NOMO-1 treated with DMSO at 0.1 percent for 48 hours (cell line): ENCODE results near the gene ZNF853.
"Not testable (repeated sequence)": the region's sequence is repeated elsewhere in the genome, so short reads cannot be mapped to it uniquely, and the experiment has no call there.

Experiments
- DNase-seq: peaks from one replicate; lab custom pipeline; 2025; ENCODE audit not compliant: unreplicated experiment; lab: John Stamatoyannopoulos, UW

ZNF853 gene

GRCh38 chr7:6614953-6615722, at the start of gene ZNF853:
TSS of gene ZNF853 (plus strand) at chr7:6615610. CDS start at chr7:6616175, 565 bp downstream.
- no peak for DNase-seq

- DNase-seq, result no peak
Measured at GRCh38 chr7:6565655-6566054, 49.8 kb upstream of the ZNF853 start.

- no peak for DNase-seq
Measured at GRCh38 chr7:6567886-6568285, 47.5 kb upstream of the ZNF853 start.

- DNase-seq, result no peak
Measured at GRCh38 chr7:6571160-6571779, 44.1 kb upstream of the ZNF853 start.

GRCh38 chr7:6575281-6576023, 40.0 kb upstream of the ZNF853 start:
- DNase-seq, result no peak

- no peak for DNase-seq
Measured at GRCh38 chr7:6576024-6576866, 39.2 kb upstream of the ZNF853 start.

GRCh38 chr7:6576867-6577368, 38.5 kb upstream of the ZNF853 start:
- DNase-seq, result not testable (repeated sequence)

GRCh38 chr7:6577369-6578113, 37.9 kb upstream of the ZNF853 start, which contains the start of gene ZDHHC4:
TSS of gene ZDHHC4 (plus strand) at chr7:6577454. CDS start at chr7:6580562, 3,108 bp downstream.
- DNase-seq, result peak; percentile 83

- no peak for DNase-seq
Measured at GRCh38 chr7:6578114-6579084, 37.0 kb upstream of the ZNF853 start.

- peak; percentile 28 for DNase-seq
Measured at GRCh38 chr7:6579446-6579845, 36.0 kb upstream of the ZNF853 start.

GRCh38 chr7:6585746-6586432, 29.5 kb upstream of the ZNF853 start:
- not testable (repeated sequence) for DNase-seq

- no peak for DNase-seq
Measured at GRCh38 chr7:6588566-6588965, 26.8 kb upstream of the ZNF853 start.

- DNase-seq, result no peak
Measured at GRCh38 chr7:6589151-6589828, 26.1 kb upstream of the ZNF853 start.

- DNase-seq, result peak; percentile 68
Measured at GRCh38 chr7:6589829-6590644, 25.4 kb upstream of the ZNF853 start, which contains the start of gene INTS15. TSS of gene INTS15 (plus strand) at chr7:6590021. CDS start at chr7:6590284, 263 bp downstream.

- DNase-seq, result no peak
Measured at GRCh38 chr7:6590645-6591110, 24.7 kb upstream of the ZNF853 start.

- DNase-seq, result no peak
Measured at GRCh38 chr7:6600093-6600492, 15.3 kb upstream of the ZNF853 start.

GRCh38 chr7:6604458-6604857, 11.0 kb upstream of the ZNF853 start:
- DNase-seq, result no peak
